Astrocyte (in vitro differentiated cells and primary cell): ENCODE measurements around the gene SMARCD3. TPM values are rescaled to one million over a fixed set of nuclear protein-coding genes. Genes with fewer than 3 reads are reported as not detected.
A peak's percentile ranks its signal among the peaks of the same experiment; 100 is the strongest.

Source experiments
- DNase-seq: peaks from one replicate; pipeline ENCODE4 v3.0.0-alpha.2; 2010; ENCODE audit warnings: low read depth
- FAIRE-seq: peaks from 2 replicates; lab custom pipeline; 2011; peaks lifted over from hg19 to GRCh38; lab: Jason Lieb, UNC
- H2AFZ ChIP-seq: 2 replicates; pipeline ENCODE4 v1.6.0; 2012; ENCODE audit warnings: low read depth, low read length, inconsistent platforms
- H3K27ac ChIP-seq: 2 replicates; pipeline ENCODE4 v1.5.1; 2011; ENCODE audit warnings: low read depth, low read length, inconsistent platforms
- H3K27me3 ChIP-seq: 2 replicates; pipeline ENCODE4 v1.6.0; 2011; ENCODE audit warnings: low read length, inconsistent platforms; ENCODE audit not compliant: insufficient read depth
- H3K36me3 ChIP-seq: 2 replicates; pipeline ENCODE4 v1.5.1; 2011; ENCODE audit warnings: low read length, inconsistent platforms; ENCODE audit not compliant: insufficient read depth
- H3K4me1 ChIP-seq: 2 replicates; pipeline ENCODE4 v1.5.1; 2011; ENCODE audit warnings: low read length, inconsistent platforms; ENCODE audit not compliant: insufficient read depth
- H3K4me2 ChIP-seq: 2 replicates; pipeline ENCODE4 v1.6.0; 2012; ENCODE audit warnings: low read length, inconsistent platforms
- H3K4me3 ChIP-seq: 2 replicates; pipeline ENCODE4 v1.5.1; 2011; ENCODE audit warnings: low read depth, mild to moderate bottlenecking, low read length, inconsistent platforms; ENCODE audit not compliant: insufficient read depth
- H3K79me2 ChIP-seq: 2 replicates; pipeline ENCODE4 v1.6.0; 2012; ENCODE audit warnings: mild to moderate bottlenecking, low read length, inconsistent platforms; ENCODE audit not compliant: insufficient read depth
- H3K9ac ChIP-seq: 2 replicates; pipeline ENCODE4 v1.6.0; 2012; ENCODE audit warnings: mild to moderate bottlenecking, low read length, inconsistent platforms
- H3K9me3 ChIP-seq: 2 replicates; pipeline ENCODE4 v1.5.1; 2012; ENCODE audit warnings: low read depth, mild to moderate bottlenecking, low read length, inconsistent platforms; ENCODE audit not compliant: insufficient read depth
- H4K20me1 ChIP-seq: 2 replicates; pipeline ENCODE4 v1.6.0; 2012; ENCODE audit warnings: low read length, inconsistent platforms; ENCODE audit not compliant: insufficient read depth
- H3K27ac Mint-ChIP-seq: one replicate; pipeline ENCODE4 v1.8.0; 2021; ENCODE audit warnings: mild to moderate bottlenecking, mixed read lengths; ENCODE audit not compliant: unreplicated experiment
- H3K27me3 Mint-ChIP-seq: one replicate; pipeline ENCODE4 v1.8.0; 2021; ENCODE audit warnings: low read depth, mixed read lengths; ENCODE audit not compliant: unreplicated experiment
- H3K36me3 Mint-ChIP-seq: one replicate; pipeline ENCODE4 v1.8.0; 2021; ENCODE audit warnings: low read depth, mixed read lengths; ENCODE audit not compliant: unreplicated experiment
- H3K4me1 Mint-ChIP-seq: one replicate; pipeline ENCODE4 v1.8.0; 2021; ENCODE audit warnings: low read depth, mixed read lengths; ENCODE audit not compliant: unreplicated experiment
- H3K4me3 Mint-ChIP-seq: one replicate; pipeline ENCODE4 v1.8.0; 2021; ENCODE audit warnings: mild to moderate bottlenecking, moderate library complexity, mixed read lengths; ENCODE audit not compliant: unreplicated experiment
- H3K9me3 Mint-ChIP-seq: one replicate; pipeline ENCODE4 v1.8.0; 2021; ENCODE audit warnings: mild to moderate bottlenecking, mixed read lengths; ENCODE audit not compliant: unreplicated experiment
- CTCF ChIP-seq: IDR thresholded peaks from 2 replicates; pipeline ENCODE4 v1.5.1; 2011; ENCODE audit warnings: low read depth, mild to moderate bottlenecking, inconsistent platforms, low read length, moderate library complexity; ENCODE audit not compliant: insufficient read depth
- EZH2 ChIP-seq: IDR thresholded peaks from 2 replicates; pipeline ENCODE4 v1.6.1; 2012; ENCODE audit warnings: mild to moderate bottlenecking, low read length, inconsistent platforms; ENCODE audit not compliant: insufficient read depth
- total RNA-seq: library from RNA; stranded (reverse); gene quantifications from 2 replicates; pipeline ENCODE4 v1.2.1, GENCODE V29; 2021

SMARCD3 gene
- total RNA-seq, 1 donor from 2014 or later: 47.7 TPM

- Mint-ChIP-seq H3K9me3 (peaks cover 9% of the 10 kb centered on the region), H3K27me3 (peaks cover 59% of the 10 kb centered on the region), H3K27ac (no peak overlapping the region), H3K4me3 (no peak overlapping the region), H3K36me3 (peaks cover 9% of the 10 kb centered on the region), H3K4me1 (no peaks in the 10 kb centered on the region)
- TF ChIP-seq CTCF (no peak), EZH2 (no peak)
- Histone ChIP-seq H3K36me3 (no peaks in the 10 kb centered on the region), H3K27ac (no peak overlapping the region), H3K9ac (no peak overlapping the region), H3K4me3 (no peak overlapping the region), H3K4me2 (no peak overlapping the region), H2AFZ (no peak overlapping the region), H3K9me3 (no peaks in the 10 kb centered on the region), H3K27me3 (peaks cover 5% of the 10 kb centered on the region), H4K20me1 (no peaks in the 10 kb centered on the region), H3K4me1 (no peaks in the 10 kb centered on the region), H3K79me2 (no peaks in the 10 kb centered on the region)
- no peak for FAIRE-seq
- no peak for DNase-seq
These were observed 23.3 kb upstream of the SMARCD3 start for GRCh38 chr7:151271699-151272355.

- no peak overlapping the region for H3K4me2 ChIP-seq
- peaks cover 48% of the 10 kb centered on the region for H3K27me3 Mint-ChIP-seq
- no peak for FAIRE-seq
These were observed 21.0 kb upstream of the SMARCD3 start for GRCh38 chr7:151269511-151269910.

More at GRCh38 chr7:151269511-151269910, 21.0 kb upstream of the SMARCD3 start:
- Histone ChIP-seq H3K79me2 (no peaks in the 10 kb centered on the region), H4K20me1 (no peaks in the 10 kb centered on the region), H3K9ac (no peak overlapping the region), H3K27me3 (peaks cover 5% of the 10 kb centered on the region), H3K4me3 (no peak overlapping the region), H2AFZ (no peak overlapping the region), H3K36me3 (no peaks in the 10 kb centered on the region), H3K4me1 (no peaks in the 10 kb centered on the region), H3K9me3 (no peaks in the 10 kb centered on the region), H3K27ac (no peak overlapping the region)
- Mint-ChIP-seq H3K4me1 (no peaks in the 10 kb centered on the region), H3K4me3 (no peak overlapping the region), H3K27ac (peak overlapping the region; percentile 29), H3K9me3 (peaks cover 9% of the 10 kb centered on the region), H3K36me3 (peaks cover 9% of the 10 kb centered on the region)
- TF ChIP-seq EZH2 (no peak), CTCF (no peak)
- no peak for DNase-seq
